Uterus (tissue), 4 donors: Measurements from ENCODE around the gene IQCB1. TPM values are rescaled to one million over a fixed set of nuclear protein-coding genes. Genes with fewer than 3 reads are reported as not detected.
A peak's percentile ranks its signal among the peaks of the same experiment; 100 is the strongest.

Source experiments
- DNase-seq, 2 donors: peaks; one replicate each; pipeline ENCODE4 v3.0.0-alpha.2; 2019 to 2020
- H3K27ac ChIP-seq, 2 donors: fragments of 200-600 bp; sonication (generic); 1 replicate in 1 of 2; 2 replicates in 1 of 2; pipeline ENCODE4 v1.5.1; 2016 to 2018
- H3K27me3 ChIP-seq, 2 donors: fragments of 200-600 bp; sonication (generic); one replicate each; pipeline ENCODE4 v1.5.1; 2018 to 2019; ENCODE audit warnings: control low read depth in 1 of 2
- H3K36me3 ChIP-seq, 2 donors: fragments of 200-600 bp; sonication (generic); one replicate each; pipeline ENCODE4 v1.5.1; 2019; ENCODE audit warnings: control low read depth in 1 of 2
- H3K4me1 ChIP-seq, 2 donors: fragments of 200-600 bp; sonication (generic); one replicate each; pipeline ENCODE4 v1.5.1; 2018 to 2019; ENCODE audit warnings: control low read depth in 1 of 2
- H3K4me3 ChIP-seq, 2 donors: fragments of 200-600 bp; sonication (generic); 1 replicate in 1 of 2; 2 replicates in 1 of 2; pipeline ENCODE4 v1.5.1; 2018 to 2019; ENCODE audit warnings: mild to moderate bottlenecking in 1 of 2
- H3K9me3 ChIP-seq, 2 donors: fragments of 200-600 bp; sonication (generic); one replicate each; pipeline ENCODE4 v1.5.1; 2019; ENCODE audit warnings: control low read depth in 1 of 2
- POLR2A ChIP-seq, 2 donors: fragments of 450-650 bp; IDR thresholded peaks; one replicate each; pipeline ENCODE4 v1.6.1; 2016; ENCODE audit warnings: antibody characterized with exemption in 2 of 2, mild to moderate bottlenecking in 1 of 2, moderate library complexity in 1 of 2
- intact Hi-C: fragments of 100-400 bp; cut with DNase I; formaldehyde crosslinking; loops from one replicate; pipeline ENCODE4 v1.15.1; 2023; ENCODE audit warnings: low total_unique reads
- total RNA-seq, 4 donors: library from RNA; depleted of rRNA in 3 of 4; stranded (reverse); fragments of >200 nt in 3 of 4; gene quantifications; one replicate each; pipeline versions ENCODE4 v1.1.0 to v1.2.4, GENCODE V29; 2014 to 2023
- TF ChIP-seq, protein P1 (sequence below), 4 experiments: fragments of 200-600 bp in 2 of 4; fragments of 450-650 bp in 2 of 4; sonication (generic) in 2 of 4; IDR thresholded peaks; one replicate each; pipeline ENCODE4 v1.5.1; 2016 to 2019; ENCODE audit warnings: antibody characterized with exemption in 4 of 4, mild to moderate bottlenecking in 2 of 4, moderate library complexity in 1 of 4
- donor health status: DM: yes; HTN: yes; CAD: no.

IQCB1 gene
- total RNA-seq, 4 donors from 2014 or later: 17.9 to 69.4 (median 37.7) TPM

DNA sequence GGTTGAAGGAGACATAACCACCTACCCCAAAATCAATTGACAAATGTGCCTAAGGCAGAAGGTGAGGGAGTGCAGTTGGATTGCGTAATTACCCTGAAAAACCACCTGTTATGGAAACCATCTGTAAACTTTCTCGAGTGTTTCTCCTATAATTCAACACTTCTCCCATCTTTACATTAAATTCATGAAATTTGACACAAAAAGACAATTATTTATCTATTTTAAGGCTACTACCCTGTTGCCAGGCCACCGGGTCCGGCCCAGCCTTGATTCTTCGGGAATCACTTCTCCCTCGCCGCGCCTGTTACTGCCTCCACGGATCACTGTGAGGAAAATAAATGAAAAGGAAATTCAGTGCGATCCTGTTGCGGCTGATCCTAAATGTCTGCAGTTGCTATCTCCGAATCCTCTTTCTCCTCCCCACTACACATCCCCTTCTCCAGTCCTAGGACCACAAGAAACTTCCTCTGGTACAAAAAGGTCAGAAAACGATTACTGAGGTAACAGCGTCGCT is 646 bp downstream of the IQCB1 start:
- no peak for DNase-seq
- H3K36me3 ChIP-seq: no peaks in the 10 kb centered on the region
- intact Hi-C loops: no loop called here
- H3K9me3 ChIP-seq: no peaks in the 10 kb centered on the region
- peak overlapping the region; percentile 78 to 86 for H3K4me3 ChIP-seq
- no peaks in the 10 kb centered on the region for H3K27me3 ChIP-seq
- H3K27ac ChIP-seq: peak overlapping the region; percentile 86 to 88
- no peak for TF ChIP-seq POLR2A (IDR thresholded peaks at IDR 0.05)
- TF ChIP-seq, protein P1, sequence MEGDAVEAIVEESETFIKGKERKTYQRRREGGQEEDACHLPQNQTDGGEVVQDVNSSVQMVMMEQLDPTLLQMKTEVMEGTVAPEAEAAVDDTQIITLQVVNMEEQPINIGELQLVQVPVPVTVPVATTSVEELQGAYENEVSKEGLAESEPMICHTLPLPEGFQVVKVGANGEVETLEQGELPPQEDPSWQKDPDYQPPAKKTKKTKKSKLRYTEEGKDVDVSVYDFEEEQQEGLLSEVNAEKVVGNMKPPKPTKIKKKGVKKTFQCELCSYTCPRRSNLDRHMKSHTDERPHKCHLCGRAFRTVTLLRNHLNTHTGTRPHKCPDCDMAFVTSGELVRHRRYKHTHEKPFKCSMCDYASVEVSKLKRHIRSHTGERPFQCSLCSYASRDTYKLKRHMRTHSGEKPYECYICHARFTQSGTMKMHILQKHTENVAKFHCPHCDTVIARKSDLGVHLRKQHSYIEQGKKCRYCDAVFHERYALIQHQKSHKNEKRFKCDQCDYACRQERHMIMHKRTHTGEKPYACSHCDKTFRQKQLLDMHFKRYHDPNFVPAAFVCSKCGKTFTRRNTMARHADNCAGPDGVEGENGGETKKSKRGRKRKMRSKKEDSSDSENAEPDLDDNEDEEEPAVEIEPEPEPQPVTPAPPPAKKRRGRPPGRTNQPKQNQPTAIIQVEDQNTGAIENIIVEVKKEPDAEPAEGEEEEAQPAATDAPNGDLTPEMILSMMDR (IDR thresholded peaks at IDR 0.05): no peak
- peaks cover 0 to 6% of the 10 kb centered on the region in 2 donors for H3K4me1 ChIP-seq

DNA sequence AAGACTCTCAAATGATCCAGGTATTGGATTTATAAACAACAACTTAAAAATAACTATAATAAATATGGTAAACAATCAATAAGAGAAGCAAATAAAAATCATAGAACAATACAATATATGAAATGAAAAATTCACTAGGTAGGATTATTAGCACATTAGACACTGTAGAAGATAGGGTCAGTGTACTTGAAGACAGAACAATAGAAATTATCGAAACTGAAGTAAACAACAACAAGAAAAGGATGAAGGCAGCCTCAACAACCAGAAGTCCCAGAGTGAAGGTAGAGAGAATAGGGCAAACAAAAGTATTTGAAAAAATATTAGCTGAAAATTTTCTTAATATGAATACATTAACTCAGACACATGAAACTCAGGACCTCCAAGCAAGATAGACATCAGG is 11.9 kb downstream of the IQCB1 start:
- Histone ChIP-seq H3K36me3 (no peaks in the 10 kb centered on the region), H3K4me3 (no peak overlapping the region), H3K9me3 (peaks cover 0 to 7% of the 10 kb centered on the region in 2 donors), H3K4me1 (no peaks in the 10 kb centered on the region), H3K27me3 (no peaks in the 10 kb centered on the region), H3K27ac (no peak overlapping the region)
- DNase-seq: no peak
- intact Hi-C loops: no loop called here
- no peak for TF ChIP-seq POLR2A (IDR thresholded peaks at IDR 0.05)
- TF ChIP-seq, protein P1 (IDR thresholded peaks at IDR 0.05): no peak

DNA sequence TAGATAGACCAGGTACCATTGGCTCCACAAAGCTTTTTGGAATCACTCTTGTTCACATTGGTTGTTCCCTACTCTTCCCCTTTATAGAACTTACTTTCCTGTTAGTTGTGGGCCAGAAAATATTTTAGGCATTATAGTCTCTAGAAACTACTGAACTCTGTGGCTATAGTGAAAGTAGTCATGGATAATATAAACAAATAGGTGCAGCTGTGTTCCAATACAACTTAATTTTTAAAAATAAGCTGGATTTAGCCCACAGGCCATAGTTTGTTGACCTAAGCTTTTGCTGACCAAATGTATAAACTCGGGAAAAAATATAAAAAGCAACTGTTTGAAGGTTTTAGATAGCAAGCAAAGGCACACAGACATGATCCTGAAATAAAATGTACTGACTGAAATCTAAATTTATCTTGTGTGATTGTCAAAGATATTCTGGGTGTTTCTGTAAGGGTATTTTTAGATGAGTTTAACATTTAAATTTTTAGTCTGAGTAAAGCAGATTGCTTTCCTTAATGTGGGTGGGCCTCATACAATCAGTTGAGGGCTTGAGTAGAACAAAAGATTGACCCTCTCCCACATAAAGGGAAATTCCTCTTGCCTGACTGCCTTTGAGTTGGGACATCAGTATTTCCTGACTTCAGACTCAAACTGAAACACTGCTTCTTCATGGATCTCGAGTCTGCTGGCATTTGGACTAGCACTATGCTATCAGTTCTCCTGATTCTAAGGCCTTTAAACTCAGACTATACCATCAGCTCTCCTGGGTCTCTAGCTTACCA is 13.2 kb downstream of the IQCB1 start:
- H3K9me3 ChIP-seq: peaks cover 0 to 7% of the 10 kb centered on the region in 2 donors
- no peak overlapping the region for H3K4me3 ChIP-seq
- no peak overlapping the region for H3K27ac ChIP-seq
- no peak for TF ChIP-seq POLR2A (IDR thresholded peaks at IDR 0.05)
- no peaks in the 10 kb centered on the region for H3K4me1 ChIP-seq
- no peaks in the 10 kb centered on the region for H3K36me3 ChIP-seq
- H3K27me3 ChIP-seq: no peaks in the 10 kb centered on the region
- no peak for DNase-seq
- intact Hi-C loops: no loop called here

DNA sequence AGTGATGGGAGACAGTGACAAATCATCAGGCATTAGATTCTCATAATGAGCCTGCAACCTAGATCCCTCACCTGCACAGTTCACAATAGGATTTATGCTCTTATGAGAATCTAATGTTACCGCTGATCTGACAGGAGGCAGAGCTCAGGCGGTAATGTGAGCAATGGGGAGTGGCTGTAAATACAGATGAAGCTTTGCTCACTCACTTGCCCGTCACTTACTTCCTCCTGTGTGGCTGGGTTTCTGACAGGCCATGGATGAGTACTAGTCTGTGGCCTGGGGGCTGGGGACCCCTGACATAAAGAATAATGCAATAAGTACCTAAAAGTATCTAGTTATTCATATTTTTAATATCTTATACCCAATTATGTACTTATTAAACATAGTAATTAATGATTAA is 15.6 kb downstream of the IQCB1 start:
- Histone ChIP-seq H3K4me1 (no peaks in the 10 kb centered on the region), H3K4me3 (no peak overlapping the region), H3K27me3 (no peaks in the 10 kb centered on the region), H3K9me3 (peaks cover 0 to 7% of the 10 kb centered on the region in 2 donors), H3K36me3 (no peaks in the 10 kb centered on the region), H3K27ac (no peak overlapping the region)
- intact Hi-C loops: no loop called here
- TF ChIP-seq POLR2A (IDR thresholded peaks at IDR 0.05): no peak
- TF ChIP-seq, protein P1 (IDR thresholded peaks at IDR 0.05): no peak
- DNase-seq: no peak

DNA sequence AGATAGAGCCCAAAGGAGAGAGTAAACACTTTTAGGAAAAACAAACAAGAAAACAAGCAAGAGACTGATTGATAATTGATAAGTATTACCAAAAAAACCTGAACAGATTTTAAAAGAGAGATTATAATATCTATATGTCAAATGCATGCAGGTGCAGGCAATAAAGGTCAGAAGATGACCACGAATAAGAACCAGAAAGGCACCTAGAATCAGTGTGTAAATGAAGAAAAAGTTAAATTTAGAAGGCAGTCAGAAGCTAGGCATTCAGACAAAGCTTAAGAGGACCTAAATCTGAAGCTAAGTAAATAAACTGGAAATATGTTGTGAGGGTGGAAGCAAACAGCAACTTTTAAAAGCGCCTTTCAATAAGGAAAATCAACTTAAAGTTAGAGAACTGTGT is 16.3 kb downstream of the IQCB1 start:
- no peak overlapping the region for H3K27ac ChIP-seq
- no peaks in the 10 kb centered on the region for H3K27me3 ChIP-seq
- H3K4me3 ChIP-seq: no peak overlapping the region
- TF ChIP-seq, protein P1 (IDR thresholded peaks at IDR 0.05): no peak
- TF ChIP-seq POLR2A (IDR thresholded peaks at IDR 0.05): no peak
- H3K36me3 ChIP-seq: no peaks in the 10 kb centered on the region
- peaks cover 0 to 2% of the 10 kb centered on the region in 2 donors for H3K9me3 ChIP-seq
- H3K4me1 ChIP-seq: no peaks in the 10 kb centered on the region
- intact Hi-C loops: no loop called here
- no peak for DNase-seq
